GM19372 (cell line): ENCODE data around the gene RTL10.
"Not testable (repeated sequence)": the region's sequence is repeated elsewhere in the genome, so short reads cannot be mapped to it uniquely, and the experiment has no call there.

Source experiments
- ATAC-seq: cut with Tn5 transposase; IDR thresholded peaks from one replicate; pipeline ENCODE4 v1.9.1; 2021; ENCODE audit warnings: mild to moderate bottlenecking, low read depth, moderate library complexity; ENCODE audit not compliant: unreplicated experiment

The RTL10 gene

GRCh38 chr22:19846620-19847344 lies 7.9 kb downstream of the RTL10 start:
- no peak for ATAC-seq

DNA sequence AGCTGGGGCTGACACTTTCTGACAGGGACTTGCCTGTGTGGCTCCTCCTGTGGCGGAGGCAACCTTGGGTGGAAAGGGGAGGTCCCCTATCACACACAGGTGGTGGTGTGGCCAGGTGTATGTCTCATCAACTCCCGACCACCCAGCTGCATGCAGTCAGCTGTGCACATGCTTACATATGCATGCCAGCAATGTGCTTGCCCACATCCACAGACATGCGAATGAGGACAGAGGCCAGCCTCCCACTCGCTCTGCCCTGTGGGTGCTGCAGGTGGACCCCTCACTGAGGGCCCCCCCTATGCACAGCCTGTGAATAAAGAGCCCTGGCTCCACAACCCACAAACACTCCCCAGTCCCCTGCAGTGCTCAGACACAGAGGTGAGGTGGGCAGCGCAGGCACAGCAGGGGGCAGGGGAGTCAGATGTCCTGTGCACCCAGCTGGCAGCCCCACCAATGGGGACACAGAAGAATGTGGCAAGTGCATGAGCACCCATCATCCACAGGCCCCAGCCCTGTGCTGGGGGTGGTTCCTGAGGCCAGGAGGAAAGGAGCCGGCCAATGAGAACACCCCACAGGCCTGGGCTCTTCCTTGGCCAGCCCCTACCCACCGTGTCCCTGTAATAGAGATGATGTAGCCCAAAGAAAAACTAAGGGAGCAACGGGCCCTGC lies 9.5 kb downstream of the RTL10 start:
- ATAC-seq = no peak

DNA sequence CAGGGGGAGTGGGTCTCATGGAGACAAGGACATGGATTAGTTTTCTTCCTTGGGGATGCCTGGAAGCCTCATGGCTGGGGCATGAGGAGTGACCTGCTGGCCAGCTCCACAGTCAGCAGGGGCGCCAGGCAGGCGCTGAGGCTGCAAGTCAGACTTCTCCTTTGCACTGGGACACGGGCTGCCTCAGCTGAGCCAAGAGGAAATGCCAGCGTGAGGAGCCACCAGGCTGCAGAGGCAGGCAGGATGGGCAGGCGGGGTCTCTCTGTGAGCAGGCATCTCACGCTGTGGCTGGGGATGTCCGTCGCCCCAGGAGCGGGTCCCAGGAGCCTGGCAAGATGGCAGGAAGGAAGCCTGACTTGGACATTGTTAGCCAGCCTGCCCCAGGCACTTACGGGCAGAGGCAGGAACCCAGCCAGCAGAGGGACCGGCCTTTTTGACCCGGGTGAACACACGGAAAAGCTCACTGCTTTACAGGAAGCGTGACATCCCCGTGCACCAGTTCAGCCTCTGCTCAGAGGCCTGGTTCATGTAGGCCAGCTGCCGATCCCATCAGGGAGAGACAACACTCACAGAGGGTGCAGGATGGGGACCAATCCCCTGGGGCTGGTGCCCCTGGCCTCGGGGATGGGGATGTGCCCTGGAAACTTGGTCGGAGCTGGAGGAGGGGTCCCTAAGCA lies 10.2 kb downstream of the RTL10 start:
- ATAC-seq = no peak

GRCh38 chr22:19843857-19844376 lies 10.8 kb downstream of the RTL10 start:
- no peak for ATAC-seq

DNA sequence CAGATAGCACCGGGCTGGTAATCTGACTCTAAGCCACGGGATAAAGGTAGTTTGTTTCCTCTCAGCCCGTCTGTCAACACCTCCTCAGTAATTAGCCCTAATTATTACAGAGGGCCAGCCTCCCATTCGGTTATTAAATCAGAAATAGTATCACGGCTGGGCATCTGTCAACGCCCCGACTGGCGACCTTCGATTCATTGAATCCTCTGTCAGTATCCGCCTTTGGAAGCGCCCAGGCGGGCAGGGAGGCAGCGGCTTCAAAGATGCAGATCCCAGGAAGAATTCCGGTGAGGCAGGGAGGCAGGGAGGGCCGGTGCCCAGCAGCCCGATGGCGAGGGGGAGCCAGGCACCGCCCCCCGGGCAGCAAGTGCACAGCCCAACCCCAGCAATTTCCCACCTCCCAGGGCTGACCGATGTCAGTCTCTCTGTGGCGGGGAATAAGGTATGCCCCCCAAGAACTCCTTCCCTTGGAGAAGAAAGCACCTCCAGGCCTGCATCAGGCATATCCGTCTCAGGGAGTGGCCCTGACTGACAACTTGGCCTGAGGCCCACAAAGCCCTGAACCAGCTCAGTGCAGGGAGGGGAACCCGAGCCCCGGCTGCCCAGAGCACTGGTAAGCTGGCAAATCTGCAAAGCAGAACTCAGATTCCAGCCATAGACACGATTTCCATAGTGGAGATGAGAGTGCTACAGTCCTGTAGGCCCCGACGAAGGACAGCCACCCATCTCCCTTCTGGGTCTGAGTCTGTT lies 11.4 kb downstream of the RTL10 start:
- ATAC-seq = no peak

DNA sequence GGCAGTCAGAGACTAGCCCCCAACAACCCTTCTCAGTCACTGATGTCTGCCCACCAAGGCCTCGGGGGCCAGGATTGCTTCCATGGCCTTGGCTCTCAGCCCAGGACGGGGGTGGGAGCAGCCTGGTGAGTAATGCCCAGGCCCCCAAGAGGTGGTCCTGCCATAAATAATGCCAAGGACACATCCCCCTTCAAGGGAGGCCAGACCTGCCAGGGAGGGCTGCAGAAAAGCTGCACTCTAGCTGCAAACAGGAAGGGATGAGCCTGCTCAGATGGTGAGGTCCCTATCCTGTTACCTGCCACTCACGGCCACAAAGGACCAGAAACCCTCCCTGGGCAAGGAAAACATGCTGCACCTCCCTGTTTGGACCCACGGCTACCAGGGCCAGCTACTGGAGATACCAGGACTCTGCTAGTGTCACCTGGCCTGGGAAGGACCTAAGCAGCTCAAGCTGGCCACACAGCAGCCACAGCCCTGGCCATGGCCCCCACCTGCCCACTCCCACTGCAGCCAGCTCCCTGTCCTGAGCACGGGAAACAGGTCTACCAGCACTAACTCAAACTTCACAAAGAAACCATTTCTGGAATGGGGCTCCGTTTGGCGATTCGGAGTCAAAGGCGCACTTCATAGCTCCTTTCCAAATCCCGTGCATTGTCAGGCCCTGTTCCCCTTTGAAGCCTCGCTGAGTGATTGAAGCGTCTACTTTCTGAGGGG lies 12.1 kb downstream of the RTL10 start:
- ATAC-seq = no peak

DNA sequence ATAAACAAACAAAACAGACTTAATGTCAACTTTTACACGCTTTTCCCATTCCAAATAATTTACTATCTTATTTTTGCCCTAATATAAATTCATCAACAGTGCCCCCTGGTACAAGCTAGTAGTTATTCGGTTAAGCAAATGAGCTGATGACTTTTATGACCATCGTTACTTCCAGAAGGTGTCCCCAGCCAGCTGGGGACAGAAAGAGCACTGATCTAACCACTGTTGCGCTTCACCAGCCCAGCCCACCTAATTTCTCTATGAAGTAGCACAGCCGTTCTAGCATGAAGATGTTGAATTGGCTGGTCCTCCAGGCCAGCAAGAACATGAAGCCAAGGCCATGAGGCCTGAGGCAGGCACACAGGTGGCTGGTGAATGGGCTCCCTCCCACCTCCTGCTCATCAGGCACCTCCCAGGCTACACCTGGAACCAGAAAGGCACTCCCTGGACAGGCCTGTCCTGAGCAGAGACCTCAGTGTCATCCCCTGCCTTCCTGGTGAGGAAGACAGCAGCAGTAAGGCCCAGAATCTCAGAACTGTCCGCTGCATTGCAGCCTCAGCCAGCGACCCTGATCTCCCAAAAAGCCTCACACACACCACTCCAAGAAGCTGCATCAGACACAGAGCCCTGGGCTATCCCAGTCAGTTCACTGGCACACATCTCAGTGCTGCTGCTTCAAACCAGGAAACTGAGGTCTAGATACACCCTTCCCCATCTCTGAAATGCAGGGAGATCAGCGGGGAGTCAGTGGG lies 12.9 kb downstream of the RTL10 start:
- no peak for ATAC-seq

DNA sequence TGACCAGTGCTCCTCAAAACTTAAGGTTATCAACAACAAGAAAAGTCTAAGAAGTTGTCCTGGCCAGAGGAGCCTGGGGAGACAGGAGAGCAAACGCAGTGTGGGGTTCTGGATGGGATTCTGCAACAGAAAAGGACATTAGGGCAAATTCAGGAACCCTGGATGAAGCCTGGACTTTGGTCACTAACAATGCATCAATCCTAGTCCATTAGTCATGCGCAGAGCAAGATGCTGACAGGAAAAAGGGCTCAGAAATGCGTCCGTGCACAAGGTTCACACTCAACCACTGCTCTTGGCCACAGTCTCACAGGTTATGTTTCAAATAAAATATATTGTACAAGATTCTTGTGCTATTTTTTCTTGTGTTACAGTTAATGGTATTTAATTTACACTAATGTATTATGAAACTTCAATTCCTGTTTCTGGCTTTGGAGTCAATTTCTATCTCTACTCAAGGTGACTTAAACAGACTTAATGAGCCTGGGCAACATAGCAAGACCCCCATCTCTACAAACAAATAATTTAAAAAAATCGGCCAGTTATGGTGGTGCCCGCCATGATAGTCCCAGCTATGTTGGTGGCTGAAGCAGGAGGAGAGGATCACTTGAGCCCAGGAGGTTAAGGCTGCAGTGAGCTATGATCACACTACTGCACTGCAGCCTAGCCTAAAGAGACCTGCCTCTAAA lies 13.6 kb downstream of the RTL10 start:
- ATAC-seq = no peak

GRCh38 chr22:19840059-19840458 lies 14.6 kb downstream of the RTL10 start:
- ATAC-seq = no peak

- ATAC-seq = no peak
Observed at GRCh38 chr22:19837915-19838314, 16.8 kb downstream of the RTL10 start.

DNA sequence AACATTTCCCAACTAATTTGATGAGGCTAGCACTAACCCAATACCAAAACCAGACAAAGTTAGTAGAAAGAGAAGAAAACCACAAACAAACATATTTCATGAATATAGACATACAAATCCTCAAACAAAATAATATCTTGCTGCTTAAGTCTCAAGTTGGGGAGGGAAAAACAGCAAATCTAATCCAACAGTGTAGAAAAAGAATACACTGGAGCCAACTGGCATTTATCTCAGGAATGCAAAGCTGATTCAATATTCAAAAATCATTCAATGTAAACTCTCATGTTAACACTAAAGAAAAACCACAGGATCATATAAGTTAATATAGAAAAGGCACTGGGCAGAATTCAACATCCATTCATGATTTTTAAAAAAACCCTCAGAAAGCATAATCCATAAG lies 18.2 kb downstream of the RTL10 start:
- no peak for ATAC-seq

DNA sequence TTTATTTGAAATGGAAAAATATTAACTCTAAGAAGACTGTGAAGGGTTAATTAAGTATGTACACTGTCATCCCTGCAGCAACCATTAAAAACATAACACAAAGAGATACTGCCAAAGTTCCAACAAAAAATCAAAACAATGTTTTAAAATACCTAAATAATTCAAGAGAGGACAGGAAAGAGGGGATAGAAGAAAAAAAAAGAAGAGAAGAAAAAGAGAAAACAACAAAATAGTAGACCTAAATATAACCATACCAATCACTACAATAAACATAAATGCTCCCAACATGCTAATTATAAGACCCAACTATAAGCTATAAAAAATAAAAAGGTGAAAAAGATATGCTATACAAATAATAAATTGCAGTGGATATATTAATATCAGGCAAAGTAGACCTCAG lies 20.1 kb downstream of the RTL10 start:
- no peak for ATAC-seq

DNA sequence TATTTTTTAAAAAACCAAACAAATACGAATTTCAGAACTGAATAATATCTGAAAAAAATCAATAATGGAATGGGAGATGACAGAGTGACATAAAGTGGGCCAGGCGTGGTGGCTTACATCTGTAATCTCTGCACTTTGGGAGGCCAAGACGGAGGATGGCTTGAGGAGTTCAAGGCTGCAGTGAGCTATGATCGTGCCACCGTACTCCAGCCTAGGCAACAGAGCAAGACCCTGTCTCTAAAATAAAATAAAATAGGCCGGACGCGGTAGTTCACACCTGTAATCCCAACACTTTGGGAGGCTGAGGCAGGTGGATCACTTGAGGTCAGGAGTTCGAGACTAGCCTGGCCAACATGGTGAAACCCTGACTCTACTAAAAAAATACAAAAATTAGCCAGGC lies 21.3 kb downstream of the RTL10 start:
- not testable (repeated sequence) for ATAC-seq

- no peak for ATAC-seq
Observed at GRCh38 chr22:19832476-19833108, 22.1 kb downstream of the RTL10 start.

DNA sequence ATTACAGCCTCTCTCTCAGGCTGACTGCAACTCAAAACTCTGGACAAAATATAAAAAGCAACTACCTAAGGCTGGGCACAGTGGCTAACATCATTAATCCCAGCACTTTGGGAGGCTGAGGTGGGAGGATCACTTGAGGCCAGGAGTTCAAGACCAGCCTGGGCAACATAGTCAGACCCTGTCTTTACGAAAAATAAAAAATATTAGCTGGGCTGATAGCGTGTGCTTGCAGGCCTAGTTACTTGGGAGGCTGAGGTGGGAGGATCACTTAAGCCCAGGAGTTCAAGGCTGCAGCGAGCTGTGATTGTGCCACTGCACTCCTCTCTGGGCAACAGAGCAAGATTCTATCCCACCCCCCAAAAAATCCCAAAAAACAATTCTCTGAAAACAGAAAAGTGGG lies 22.7 kb downstream of the RTL10 start:
- ATAC-seq = not testable (repeated sequence)

- ATAC-seq = no peak
Observed at GRCh38 chr22:19831016-19831415, 23.7 kb downstream of the RTL10 start.

GRCh38 chr22:19828035-19828401 lies 26.7 kb downstream of the RTL10 start:
- ATAC-seq = no peak

GRCh38 chr22:19827341-19828034 lies 27.2 kb downstream of the RTL10 start:
- ATAC-seq = no peak
